HepG2 (cell line): Measurements from ENCODE around the gene CMTM5. TPM values are rescaled to one million over a fixed set of nuclear protein-coding genes. Genes with fewer than 3 reads are reported as not detected.

ENCODE experiments used
- ATAC-seq: fragments of 200-7000 bp; cut with Tn5 transposase; 3 replicates; pipeline ENCODE4 v1.9.1; 2020; ENCODE audit warnings: mild to moderate bottlenecking, moderate library complexity
- BruUV-seq: library from RNA; stranded (reverse); fragments of 400-500 nt; replicated peaks from 2 replicates; lab custom pipeline; 2021; lab: Mats Ljungman, UMichigan
- CTCF ChIA-PET: fragments of 300-600 bp; formaldehyde crosslinking; extraction: SDS; loops from one replicate; lab custom pipeline; 2021; ENCODE audit warnings: low total read pairs, inconsistent platforms, low intra/inter-chr PET ratio; lab: Yijun Ruan, JAX
- POLR2A ChIA-PET: fragments of 350-600 bp; sonication (Branson Sonifier 250); formaldehyde crosslinking; loops from one replicate; lab custom pipeline; 2020; ENCODE audit warnings: antibody characterized with exemption, inconsistent platforms; lab: Yijun Ruan, JAX
- DNase-seq: peaks from one replicate; pipeline ENCODE4 v3.0.0-alpha.2; 2015; ENCODE audit warnings: low spot score
- FAIRE-seq: peaks from 3 replicates; lab custom pipeline; 2011; peaks lifted over from hg19 to GRCh38; lab: Jason Lieb, UNC
- H2AFZ ChIP-seq: one replicate; pipeline ENCODE4 v1.6.1; 2011; ENCODE audit warnings: low read length, inconsistent platforms
- H3K27ac ChIP-seq: fragments of 300-600 bp; 3 replicates; pipeline ENCODE4 v1.8.0; 2011; ENCODE audit warnings: mixed run types, mild to moderate bottlenecking, mixed read lengths, low read length, inconsistent platforms; ENCODE audit not compliant: insufficient read depth; ENCODE audit errors: extremely low read length
- H3K27me3 ChIP-seq, 2 experiments: fragments of 200-600 bp in 1 of 2; 2 replicates in 1 of 2; 3 replicates in 1 of 2; pipeline versions ENCODE4 v1.6.0 to v1.8.0; 2011; ENCODE audit warnings: low read length in 2 of 2, mild to moderate bottlenecking in 2 of 2, moderate library complexity in 2 of 2, inconsistent platforms in 1 of 2; ENCODE audit not compliant: insufficient read depth in 2 of 2, control insufficient read depth in 1 of 2
- H3K36me3 ChIP-seq, 2 experiments: fragments of 200-600 bp in 1 of 2; replicated peaks in 1 of 2; 2 replicates in 1 of 2; 3 replicates in 1 of 2; pipeline versions ENCODE4 v1.5.1 to v1.8.0; 2011; ENCODE audit warnings: low read length in 2 of 2, inconsistent platforms in 1 of 2; ENCODE audit not compliant: insufficient read depth in 2 of 2, control insufficient read depth in 1 of 2
- H3K4me1 ChIP-seq: 2 replicates; pipeline ENCODE4 v1.5.1; 2012; ENCODE audit warnings: low read length, inconsistent platforms; ENCODE audit not compliant: insufficient read depth
- H3K4me2 ChIP-seq: 2 replicates; pipeline ENCODE4 v1.6.0; 2011; ENCODE audit warnings: low read depth, low read length, inconsistent platforms
- H3K4me3 ChIP-seq, 3 experiments: fragments of 200-600 bp in 1 of 3; sonication (generic), shearing (Covaris generic) in 1 of 3; replicated peaks in 1 of 3; 2 replicates each; pipeline ENCODE4 v1.5.1; 2011 to 2016; ENCODE audit warnings: low read length in 3 of 3, inconsistent platforms in 2 of 3, low read depth in 2 of 3, mild to moderate bottlenecking in 2 of 3, control low read depth in 1 of 3, mixed read lengths in 1 of 3; ENCODE audit not compliant: insufficient read depth in 1 of 3
- H3K79me2 ChIP-seq: one replicate; pipeline ENCODE4 v1.6.1; 2011; ENCODE audit warnings: low read length, inconsistent platforms; ENCODE audit not compliant: insufficient read depth
- H3K9ac ChIP-seq: 2 replicates; pipeline ENCODE4 v1.6.0; 2011; ENCODE audit warnings: mild to moderate bottlenecking, low read depth, low read length, inconsistent platforms; ENCODE audit not compliant: insufficient read depth
- H3K9me3 ChIP-seq: 2 replicates; pipeline ENCODE4 v1.5.1; 2012; ENCODE audit warnings: mild to moderate bottlenecking, low read length
- H4K20me1 ChIP-seq: 2 replicates; pipeline ENCODE4 v1.6.0; 2011; ENCODE audit warnings: inconsistent platforms, mild to moderate bottlenecking, low read length, moderate library complexity; ENCODE audit not compliant: insufficient read depth
- HDAC2 ChIP-seq: sonication (generic); formaldehyde crosslinking; IDR thresholded peaks from 2 replicates; pipeline ENCODE4 v1.4.0; 2020; ENCODE audit warnings: missing genetic modification reagents
- HMG20A ChIP-seq: IDR thresholded peaks from 2 replicates; pipeline ENCODE4 v1.6.1; 2016; ENCODE audit warnings: borderline replicate concordance
- MATR3 ChIP-seq: sonication (generic); formaldehyde crosslinking; IDR thresholded peaks from 2 replicates; pipeline ENCODE4 v1.4.0; 2020; ENCODE audit warnings: missing genetic modification reagents
- ZBTB21 ChIP-seq: sonication (generic); formaldehyde crosslinking; IDR thresholded peaks from 2 replicates; pipeline ENCODE4 v1.4.0; 2020; ENCODE audit warnings: missing genetic modification reagents
- ZNF20 ChIP-seq: sonication (generic); formaldehyde crosslinking; IDR thresholded peaks from 2 replicates; pipeline ENCODE4 v1.4.0; 2020; ENCODE audit warnings: mild to moderate bottlenecking, moderate library complexity, missing genetic modification reagents
- ZNF30 ChIP-seq: sonication (generic); formaldehyde crosslinking; IDR thresholded peaks from 2 replicates; pipeline ENCODE4 v1.5.0; 2020; ENCODE audit warnings: mild to moderate bottlenecking, missing genetic modification reagents
- ZNF816 ChIP-seq: sonication (generic); formaldehyde crosslinking; IDR thresholded peaks from 2 replicates; pipeline ENCODE4 v1.8.0; 2022; ENCODE audit warnings: missing genetic modification reagents, mild to moderate bottlenecking, borderline replicate concordance
- WGBS: methylation state at CpG from one replicate; pipeline ENCODE4 v1.1.6; 2017; ENCODE audit warnings: low lambda C conversion rate; 5-methylcytosine and 5-hydroxymethylcytosine counted together
- in situ Hi-C: cut with HindIII; loops from 2 replicates; pipeline ENCODE4 v1.10.0; 2017; ENCODE audit warnings: low pct_unique_long_range_greater_than_20kb; ENCODE audit not compliant: extremely low pct_ligation_motif_present
- intact Hi-C: fragments of 100-400 bp; cut with micrococcal nuclease; formaldehyde crosslinking; loops from one replicate; pipeline ENCODE4 v1.10.0; 2022; ENCODE audit not compliant: unreplicated experiment
- polyA plus RNA-seq, 8 experiments: library from polyadenylated mRNA; depleted of rRNA in 3 of 8; stranded (reverse) in 7 of 8; unstranded in 1 of 8; fragments of >200 nt; fragmentation: Illumina TruSeq in 4 of 8; extraction: Trizol in 4 of 8; gene quantifications; 2 replicates each; pipeline versions ENCODE4 v1.2.1 to v1.2.3, GENCODE V29; 2011 to 2016; ENCODE audit warnings: low read depth in 4 of 8, missing spikeins in 1 of 8, mixed read lengths in 1 of 8; ENCODE audit not compliant: insufficient read depth in 1 of 8
- total RNA-seq, 5 experiments: library from RNA; depleted of rRNA; stranded (reverse); fragments of >200 nt; fragmentation: Illumina TruSeq; extraction: Trizol; gene quantifications; 2 replicates each; pipeline ENCODE4 v1.2.3, GENCODE V29; 2016; ENCODE audit warnings: low read depth in 1 of 5
- TF ChIP-seq, protein P1 (sequence below): sonication (generic); formaldehyde crosslinking; IDR thresholded peaks from 2 replicates; pipeline ENCODE4 v1.4.0; 2020; ENCODE audit warnings: missing genetic modification reagents, borderline replicate concordance
- TF ChIP-seq, protein P2 (sequence below): sonication (generic); formaldehyde crosslinking; IDR thresholded peaks from 2 replicates; pipeline ENCODE4 v1.4.0; 2020; ENCODE audit warnings: missing genetic modification reagents
- TF ChIP-seq, protein P3 (sequence below): sonication (generic); formaldehyde crosslinking; IDR thresholded peaks from 2 replicates; pipeline ENCODE4 v1.4.0; 2020; ENCODE audit warnings: missing genetic modification reagents

Gene CMTM5
- total and polyA plus RNA-seq, 2 of the 13 experiments (the other 11 are each of a cell fraction or from before 2014, with no cell fraction given), result not detected

DNA sequence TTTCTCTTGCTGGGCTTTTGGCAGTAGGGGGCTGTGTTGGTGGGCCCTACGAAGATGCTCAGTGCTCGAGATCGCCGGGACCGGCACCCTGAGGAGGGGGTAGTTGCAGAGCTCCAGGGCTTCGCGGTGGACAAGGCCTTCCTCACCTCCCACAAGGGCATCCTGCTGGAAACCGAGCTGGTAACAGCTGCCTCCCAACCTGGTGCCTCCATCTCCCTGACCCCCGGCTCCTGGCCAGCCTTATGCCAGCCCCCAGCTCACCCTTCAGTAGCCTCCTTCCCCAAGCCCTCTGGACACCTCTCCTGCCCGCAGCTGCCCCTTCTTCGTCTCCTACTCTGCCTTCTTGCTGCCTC is 328 bp downstream of the CMTM5 start:
- no peak overlapping the region for H3K4me2 ChIP-seq
- ATAC-seq (no peak), FAIRE-seq (no peak), DNase-seq (no peak)
- WGBS, result 1% methylated on average over 11 of the region's 11 CpGs
- H3K4me3 ChIP-seq, result no peak overlapping the region
- H3K27ac ChIP-seq, result no peak overlapping the region
- in situ Hi-C loops, result loop anchor here (5.0 kb wide), 2 partner anchors 50 to 115 kb away; no protein-coding TSS in a partner anchor
- no peaks in the 10 kb centered on the region for H3K79me2 ChIP-seq
- H3K36me3 ChIP-seq, result no peaks in the 10 kb centered on the region
- BruUV-seq, result no TSS peak
- no peaks in the 10 kb centered on the region for H3K4me1 ChIP-seq
- ChIA-PET POLR2A (interaction anchor here (1.2 kb wide), 1 partner anchor 55 kb away, joined by 4 read pairs; no protein-coding TSS in a partner anchor), CTCF (interaction anchor here (5.1 to 5.9 kb wide), 2 partner anchors 50 to 111 kb away, joined by 96 to 111 read pairs; no protein-coding TSS in a partner anchor)
- H4K20me1 ChIP-seq, result no peaks in the 10 kb centered on the region
- no peaks in the 10 kb centered on the region for H3K9me3 ChIP-seq
- no peak overlapping the region for H3K9ac ChIP-seq
- intact Hi-C loops, result no loop called here
- H3K27me3 ChIP-seq, result peaks cover 26 to 87% of the 10 kb centered on the region in 2 experiments
- no peak overlapping the region for H2AFZ ChIP-seq
- TF ChIP-seq ZBTB21 (CRISPR knock-in tag) (no peak), HDAC2 (no peak), ZNF816 (CRISPR knock-in tag) (no peak), ZNF20 (CRISPR knock-in tag) (no peak), HMG20A (CRISPR knock-in tag) (no peak), ZNF30 (CRISPR knock-in tag) (no peak), MATR3 (CRISPR knock-in tag) (no peak)
- TF ChIP-seq, protein P1, sequence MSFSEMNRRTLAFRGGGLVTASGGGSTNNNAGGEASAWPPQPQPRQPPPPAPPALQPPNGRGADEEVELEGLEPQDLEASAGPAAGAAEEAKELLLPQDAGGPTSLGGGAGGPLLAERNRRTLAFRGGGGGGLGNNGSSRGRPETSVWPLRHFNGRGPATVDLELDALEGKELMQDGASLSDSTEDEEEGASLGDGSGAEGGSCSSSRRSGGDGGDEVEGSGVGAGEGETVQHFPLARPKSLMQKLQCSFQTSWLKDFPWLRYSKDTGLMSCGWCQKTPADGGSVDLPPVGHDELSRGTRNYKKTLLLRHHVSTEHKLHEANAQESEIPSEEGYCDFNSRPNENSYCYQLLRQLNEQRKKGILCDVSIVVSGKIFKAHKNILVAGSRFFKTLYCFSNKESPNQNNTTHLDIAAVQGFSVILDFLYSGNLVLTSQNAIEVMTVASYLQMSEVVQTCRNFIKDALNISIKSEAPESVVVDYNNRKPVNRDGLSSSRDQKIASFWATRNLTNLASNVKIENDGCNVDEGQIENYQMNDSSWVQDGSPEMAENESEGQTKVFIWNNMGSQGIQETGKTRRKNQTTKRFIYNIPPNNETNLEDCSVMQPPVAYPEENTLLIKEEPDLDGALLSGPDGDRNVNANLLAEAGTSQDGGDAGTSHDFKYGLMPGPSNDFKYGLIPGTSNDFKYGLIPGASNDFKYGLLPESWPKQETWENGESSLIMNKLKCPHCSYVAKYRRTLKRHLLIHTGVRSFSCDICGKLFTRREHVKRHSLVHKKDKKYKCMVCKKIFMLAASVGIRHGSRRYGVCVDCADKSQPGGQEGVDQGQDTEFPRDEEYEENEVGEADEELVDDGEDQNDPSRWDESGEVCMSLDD, result no peak
- TF ChIP-seq, protein P2, sequence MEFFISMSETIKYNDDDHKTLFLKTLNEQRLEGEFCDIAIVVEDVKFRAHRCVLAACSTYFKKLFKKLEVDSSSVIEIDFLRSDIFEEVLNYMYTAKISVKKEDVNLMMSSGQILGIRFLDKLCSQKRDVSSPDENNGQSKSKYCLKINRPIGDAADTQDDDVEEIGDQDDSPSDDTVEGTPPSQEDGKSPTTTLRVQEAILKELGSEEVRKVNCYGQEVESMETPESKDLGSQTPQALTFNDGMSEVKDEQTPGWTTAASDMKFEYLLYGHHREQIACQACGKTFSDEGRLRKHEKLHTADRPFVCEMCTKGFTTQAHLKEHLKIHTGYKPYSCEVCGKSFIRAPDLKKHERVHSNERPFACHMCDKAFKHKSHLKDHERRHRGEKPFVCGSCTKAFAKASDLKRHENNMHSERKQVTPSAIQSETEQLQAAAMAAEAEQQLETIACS (CRISPR knock-in tag), result no peak
- TF ChIP-seq, protein P3, sequence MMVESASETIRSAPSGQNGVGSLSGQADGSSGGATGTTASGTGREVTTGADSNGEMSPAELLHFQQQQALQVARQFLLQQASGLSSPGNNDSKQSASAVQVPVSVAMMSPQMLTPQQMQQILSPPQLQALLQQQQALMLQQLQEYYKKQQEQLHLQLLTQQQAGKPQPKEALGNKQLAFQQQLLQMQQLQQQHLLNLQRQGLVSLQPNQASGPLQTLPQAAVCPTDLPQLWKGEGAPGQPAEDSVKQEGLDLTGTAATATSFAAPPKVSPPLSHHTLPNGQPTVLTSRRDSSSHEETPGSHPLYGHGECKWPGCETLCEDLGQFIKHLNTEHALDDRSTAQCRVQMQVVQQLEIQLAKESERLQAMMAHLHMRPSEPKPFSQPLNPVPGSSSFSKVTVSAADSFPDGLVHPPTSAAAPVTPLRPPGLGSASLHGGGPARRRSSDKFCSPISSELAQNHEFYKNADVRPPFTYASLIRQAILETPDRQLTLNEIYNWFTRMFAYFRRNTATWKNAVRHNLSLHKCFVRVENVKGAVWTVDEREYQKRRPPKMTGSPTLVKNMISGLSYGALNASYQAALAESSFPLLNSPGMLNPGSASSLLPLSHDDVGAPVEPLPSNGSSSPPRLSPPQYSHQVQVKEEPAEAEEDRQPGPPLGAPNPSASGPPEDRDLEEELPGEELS, result no peak
